Heart left ventricle (tissue), 16 donors: ENCODE results near the gene FXYD3. TPM values are rescaled to one million over a fixed set of nuclear protein-coding genes. Genes with fewer than 3 reads are reported as not detected.

Source experiments
- ATAC-seq, 4 donors: fragments of 200-7000 bp; cut with Tn5 transposase; one replicate each; pipeline ENCODE4 v1.9.1; 2020 to 2022; ENCODE audit warnings: moderate library complexity in 4 of 4, mild to moderate bottlenecking in 3 of 4, moderate number of reproducible peaks in 1 of 4
- DNase-seq, 5 donors: peaks; one replicate each; pipeline ENCODE4 v3.0.0-alpha.2; 2020
- H3K27ac ChIP-seq, 12 donors: fragments of 200-600 bp; sonication (generic) in 4 of 12; one replicate each; pipeline versions ENCODE4 v1.5.0 to v1.8.0; 2016 to 2022; ENCODE audit warnings: mild to moderate bottlenecking in 2 of 12
- H3K27me3 ChIP-seq, 9 donors: fragments of 200-600 bp; sonication (generic) in 2 of 9; one replicate each; pipeline versions ENCODE4 v1.5.1 to v1.8.0; 2016 to 2022; ENCODE audit warnings: mild to moderate bottlenecking in 3 of 9
- H3K36me3 ChIP-seq, 9 donors: fragments of 200-600 bp; sonication (generic) in 2 of 9; one replicate each; pipeline versions ENCODE4 v1.5.0 to v1.8.0; 2018 to 2022; ENCODE audit warnings: mild to moderate bottlenecking in 2 of 9
- H3K4me1 ChIP-seq, 12 donors: fragments of 200-600 bp; sonication (generic) in 4 of 12; one replicate each; pipeline versions ENCODE4 v1.5.0 to v1.8.0; 2016 to 2022; ENCODE audit warnings: mild to moderate bottlenecking in 3 of 12
- H3K4me3 ChIP-seq, 12 donors: fragments of 200-600 bp; sonication (generic) in 4 of 12; one replicate each; pipeline versions ENCODE4 v1.5.0 to v1.8.0; 2017 to 2022; ENCODE audit warnings: mild to moderate bottlenecking in 9 of 12, moderate library complexity in 4 of 12
- H3K9me3 ChIP-seq, 12 donors: fragments of 200-600 bp; sonication (generic) in 4 of 12; one replicate each; pipeline versions ENCODE4 v1.5.0 to v1.8.0; 2016 to 2022; ENCODE audit warnings: mild to moderate bottlenecking in 1 of 12
- CTCF ChIP-seq, 12 donors: fragments of 200-600 bp; sonication (generic) in 4 of 12; IDR thresholded peaks; one replicate each; pipeline versions ENCODE4 v1.5.0 to v1.8.0; 2018 to 2022; ENCODE audit warnings: antibody characterized with exemption in 12 of 12, mild to moderate bottlenecking in 5 of 12
- POLR2A ChIP-seq, 2 donors: fragments of 450-650 bp; IDR thresholded peaks; one replicate each; pipeline ENCODE4 v1.6.1; 2017; ENCODE audit warnings: antibody characterized with exemption in 2 of 2, mild to moderate bottlenecking in 2 of 2, moderate library complexity in 2 of 2
- WGBS, 4 donors: extraction: QIAGEN DNeasy Blood & Tissue Kit in 2 of 4; methylation state at CpG; one replicate each; pipeline versions ENCODE4 v1.1.5 to v1.1.7; 2013 to 2018; 5-methylcytosine and 5-hydroxymethylcytosine counted together
- intact Hi-C, 10 donors: fragments of 100-400 bp; cut with DNase I; formaldehyde crosslinking; loops; one replicate each; pipeline versions ENCODE4 v1.11.1 to v1.14.2; 2022
- polyA plus RNA-seq, 2 donors: library from polyadenylated mRNA; stranded (reverse); fragments of 200-250 nt; gene quantifications; one replicate each; pipeline ENCODE4 v1.2.3, GENCODE V29; 2013
- total RNA-seq, 9 donors: library from RNA; depleted of rRNA in 2 of 9; stranded (reverse); fragments of >200 nt in 2 of 9; fragmentation: NEBNext Ultra II Directional in 3 of 9; extraction: Animal tissue kit (Norgen Biotek cat#: 25700) in 3 of 9; gene quantifications; one replicate each; pipeline versions ENCODE4 v1.1.0 to v1.2.4, GENCODE V29; 2016 to 2023
- donor health status: ischemic (EF 13 %, LVEDD 7.1; RV severe dilation, severe dysfunction).
- donor health status: healthy with polysubstance abuse.
- donor health status: DM: no; HTN: yes; CAD: no.
- donor health status: DM: no; HTN: no; CAD: no.
- donor health status: ischemic (EF 25% LVEDD 6.9; RV normal size, moderate dysfunction).
- donor health status: ischemic (EF 25% LVEDD 5.7; RV mildly dilated, moderate dysfunction).
- donor health status: healthy.
- donor health status: DM: yes; HTN: yes; CAD: no.
- donor health status: ischemic (EF 35%, LVEDD 5.7; RV mildly dilated, moderate dysfunction).
- donor health status: nonischemic (EF 11% LVEDD 7.7; RV severe dilation, severe dysfunction).
- donor health status: DM: yes; HTN: yes; CAD: no.
- donor health status: PGD.
- donor health status: ischemic (EF 29% LVEDD 5.4; RV normal size, mild dysfunction).
- donor health status: nonischemic (EF 23%, LVEDD 6.1; RV moderate dilation, normal function).

The FXYD3 gene
- total and polyA plus RNA-seq, 11 donors, result 0.37 to 2.5 (median 0.93) TPM; not detected in 3

GRCh38 chr19:35104361-35104760 is 11.3 kb upstream of the FXYD3 start:
- 88 to 93% (median 91%) methylated on average over 8 to 11 of the region's 11 CpGs for WGBS, 4 donors
- Histone ChIP-seq H3K27ac (no peak overlapping the region), H3K4me1 (no peaks in the 10 kb centered on the region), H3K27me3 (no peaks in the 10 kb centered on the region), H3K4me3 (no peak overlapping the region), H3K36me3 (no peaks in the 10 kb centered on the region), H3K9me3 (peaks cover 0 to 3% (median 0%) of the 10 kb centered on the region in 12 donors)
- TF ChIP-seq POLR2A (IDR thresholded peaks at IDR 0.05) (no peak), CTCF (IDR thresholded peaks at IDR 0.05) (no peak)
- intact Hi-C loops, result no loop called here
- ATAC-seq (no peak), DNase-seq (peak in 1 of 5 donors; percentile 49)

- intact Hi-C loops, result no loop called here
- ATAC-seq (no peak), DNase-seq (no peak)
- Histone ChIP-seq H3K27ac (no peak overlapping the region), H3K36me3 (no peaks in the 10 kb centered on the region), H3K4me3 (no peak overlapping the region), H3K9me3 (peaks cover 0 to 3% (median 0%) of the 10 kb centered on the region in 12 donors), H3K4me1 (no peaks in the 10 kb centered on the region), H3K27me3 (peaks cover 0 to 2% (median 0%) of the 10 kb centered on the region in 9 donors)
- no peak for TF ChIP-seq CTCF (IDR thresholded peaks at IDR 0.05)
- no peak for TF ChIP-seq POLR2A (IDR thresholded peaks at IDR 0.05)
- WGBS, 4 donors, result 95 to 97% (median 97%) methylated on average over 6 of the region's 6 CpGs
Observed at GRCh38 chr19:35105047-35105410, 10.6 kb upstream of the FXYD3 start.

GRCh38 chr19:35105411-35106290 is 10.0 kb upstream of the FXYD3 start:
- peaks cover 0 to 2% (median 0%) of the 10 kb centered on the region in 9 donors for H3K27me3 ChIP-seq
- TF ChIP-seq POLR2A (IDR thresholded peaks at IDR 0.05), result no peak
- TF ChIP-seq CTCF (IDR thresholded peaks at IDR 0.05), result no peak
- DNase-seq, result peak in 1 of 5 donors; percentile 40
- H3K27ac ChIP-seq, result peak overlapping the region in 1 of 12 donors; percentile 17
- H3K36me3 ChIP-seq, result no peaks in the 10 kb centered on the region
- H3K4me1 ChIP-seq, result no peaks in the 10 kb centered on the region
- 81 to 89% (median 86%) methylated on average over 30 of the region's 30 CpGs for WGBS, 4 donors
- no peak overlapping the region for H3K4me3 ChIP-seq
- H3K9me3 ChIP-seq, result peaks cover 0 to 3% (median 0%) of the 10 kb centered on the region in 12 donors
- intact Hi-C loops, result no loop called here
- ATAC-seq, result no peak

- H3K36me3 ChIP-seq, result no peaks in the 10 kb centered on the region
- TF ChIP-seq CTCF (IDR thresholded peaks at IDR 0.05), result no peak
- no peak for TF ChIP-seq POLR2A (IDR thresholded peaks at IDR 0.05)
- no peaks in the 10 kb centered on the region for H3K4me1 ChIP-seq
- no peak for ATAC-seq
- H3K27me3 ChIP-seq, result peaks cover 0 to 2% (median 0%) of the 10 kb centered on the region in 9 donors
- H3K9me3 ChIP-seq, result peaks cover 0 to 3% (median 0%) of the 10 kb centered on the region in 12 donors
- intact Hi-C loops, result no loop called here
- DNase-seq, result peak in 1 of 5 donors; percentile 48
- WGBS, 4 donors, result 88 to 97% (median 94%) methylated on average over 8 to 9 of the region's 9 CpGs
- peak overlapping the region in 1 of 12 donors; percentile 17 for H3K27ac ChIP-seq
- H3K4me3 ChIP-seq, result no peak overlapping the region
Observed at GRCh38 chr19:35106291-35106583, 9.4 kb upstream of the FXYD3 start.
